CD14-positive monocyte (primary cell): ENCODE results near the gene EXOC6B. TPM values are rescaled to one million over a fixed set of nuclear protein-coding genes. Genes with fewer than 3 reads are reported as not detected.

ENCODE experiments used
- DNase-seq, 3 donors: peaks; one replicate each; pipeline ENCODE4 v3.0.0-alpha.2; 2011 to 2022
- H2AFZ ChIP-seq: 2 replicates; pipeline ENCODE4 v1.6.0; 2012; ENCODE audit warnings: mild to moderate bottlenecking, low read depth, low read length, inconsistent platforms; ENCODE audit not compliant: insufficient read depth, poor library complexity, severe bottlenecking
- H3K27ac ChIP-seq, 2 donors: 1 replicate in 1 of 2; 2 replicates in 1 of 2; pipeline ENCODE4 v1.5.1; 2012 to 2013; ENCODE audit warnings: low read length in 2 of 2, control low read depth in 1 of 2, inconsistent platforms in 1 of 2, low read depth in 1 of 2, mild to moderate bottlenecking in 1 of 2
- H3K27me3 ChIP-seq, 2 donors: one replicate each; pipeline versions ENCODE4 v1.6.0 to v1.6.1; 2011 to 2013; ENCODE audit warnings: low read length in 2 of 2; ENCODE audit not compliant: control insufficient read depth in 2 of 2, insufficient read depth in 2 of 2
- H3K36me3 ChIP-seq, 2 donors: replicated peaks in 1 of 2; 1 replicate in 1 of 2; 2 replicates in 1 of 2; pipeline versions ENCODE4 v1.5.1 to v1.6.1; 2012 to 2013; ENCODE audit warnings: low read length in 2 of 2, control low read depth in 1 of 2, inconsistent platforms in 1 of 2, mild to moderate bottlenecking in 1 of 2; ENCODE audit not compliant: insufficient read depth in 2 of 2, control insufficient read depth in 1 of 2
- H3K4me1 ChIP-seq, 2 donors: 1 replicate in 1 of 2; 2 replicates in 1 of 2; pipeline versions ENCODE4 v1.5.1 to v1.6.1; 2012 to 2013; ENCODE audit warnings: low read length in 2 of 2, control low read depth in 1 of 2, inconsistent platforms in 1 of 2, mild to moderate bottlenecking in 1 of 2, moderate library complexity in 1 of 2; ENCODE audit not compliant: insufficient read depth in 2 of 2, control insufficient read depth in 1 of 2
- H3K4me2 ChIP-seq: replicated peaks from 2 replicates; pipeline ENCODE3; 2012; ENCODE audit warnings: low read length, moderate library complexity, mild to moderate bottlenecking; ENCODE audit not compliant: poor library complexity, severe bottlenecking; ENCODE audit errors: extremely low read depth
- H3K4me3 ChIP-seq, 3 experiments: fragments of 200-600 bp in 1 of 3; sonication (generic) in 1 of 3; replicated peaks in 1 of 3; 1 replicate in 2 of 3; 2 replicates in 1 of 3; pipeline ENCODE4 v1.5.1; 2011 to 2013; ENCODE audit warnings: low read length in 3 of 3, mild to moderate bottlenecking in 3 of 3, control low read depth in 2 of 3, low read depth in 2 of 3, inconsistent platforms in 1 of 3, moderate library complexity in 1 of 3
- H3K79me2 ChIP-seq: 2 replicates; pipeline ENCODE4 v1.6.0; 2012; ENCODE audit warnings: mild to moderate bottlenecking, control low read depth, inconsistent platforms, low read length, moderate library complexity; ENCODE audit not compliant: insufficient read depth
- H3K9ac ChIP-seq: 2 replicates; pipeline ENCODE4 v1.6.0; 2017; ENCODE audit warnings: low read length, mild to moderate bottlenecking; ENCODE audit not compliant: insufficient read depth, poor library complexity, severe bottlenecking
- H3K9me3 ChIP-seq, 2 donors: replicated peaks in 1 of 2; 1 replicate in 1 of 2; 2 replicates in 1 of 2; pipeline versions ENCODE4 v1.5.1 to v1.6.1; 2012 to 2013; ENCODE audit warnings: low read length in 2 of 2, control low read depth in 1 of 2; ENCODE audit not compliant: control insufficient read depth in 1 of 2, insufficient read depth in 1 of 2
- H4K20me1 ChIP-seq: 2 replicates; pipeline ENCODE4 v1.6.0; 2012; ENCODE audit warnings: mild to moderate bottlenecking, low read length, control low read depth, moderate library complexity; ENCODE audit not compliant: insufficient read depth
- H3K27ac Mint-ChIP-seq, 7 donors: one replicate each; pipeline ENCODE4 v1.8.0; 2020; ENCODE audit warnings: mild to moderate bottlenecking in 7 of 7, mixed read lengths in 7 of 7, moderate library complexity in 6 of 7, inconsistent platforms in 2 of 7
- H3K27me3 Mint-ChIP-seq, 3 donors: one replicate each; pipeline ENCODE4 v1.8.0; 2021 to 2022; ENCODE audit warnings: low read depth in 3 of 3, mild to moderate bottlenecking in 3 of 3, mixed read lengths in 3 of 3, moderate library complexity in 3 of 3, inconsistent platforms in 1 of 3
- H3K36me3 Mint-ChIP-seq, 2 donors: one replicate each; pipeline ENCODE4 v1.8.0; 2020; ENCODE audit warnings: mixed read lengths in 2 of 2, inconsistent platforms in 1 of 2, mild to moderate bottlenecking in 1 of 2
- H3K4me1 Mint-ChIP-seq: one replicate; pipeline ENCODE4 v1.8.0; 2020; ENCODE audit warnings: mild to moderate bottlenecking, mixed read lengths
- H3K4me3 Mint-ChIP-seq, 2 donors: one replicate each; pipeline ENCODE4 v1.8.0; 2020; ENCODE audit warnings: mild to moderate bottlenecking in 2 of 2, mixed read lengths in 2 of 2, moderate library complexity in 1 of 2
- H3K9me3 Mint-ChIP-seq, 7 donors: one replicate each; pipeline ENCODE4 v1.8.0; 2020 to 2022; ENCODE audit warnings: mixed read lengths in 7 of 7, mild to moderate bottlenecking in 6 of 7, moderate library complexity in 6 of 7, inconsistent platforms in 2 of 7
- WGBS: methylation state at CpG from one replicate; pipeline ENCODE4 v1.1.5; 2013; ENCODE audit warnings: missing lambda C conversion rate; ENCODE audit not compliant: insufficient coverage; 5-methylcytosine and 5-hydroxymethylcytosine counted together
- intact Hi-C, 2 donors: fragments of 100-400 bp; cut with micrococcal nuclease; formaldehyde crosslinking; loops; one replicate each; pipeline versions ENCODE4 v1.15.0 to v1.15.1; 2023
- polyA plus RNA-seq, 3 donors: library from polyadenylated mRNA; depleted of rRNA in 1 of 3; unstranded in 2 of 3; stranded (reverse) in 1 of 3; fragments of 300-500 nt in 2 of 3; fragments of >200 nt in 1 of 3; fragmentation: Illumina TruSeq in 2 of 3; gene quantifications; 1 replicate in 2 of 3; 2 replicates in 1 of 3; pipeline ENCODE4 v1.2.3, GENCODE V29; 2012 to 2021
- TF ChIP-seq, protein P1 (sequence below): fragments of 200-600 bp; IDR thresholded peaks from one replicate; pipeline ENCODE4 v1.8.0; 2022; ENCODE audit warnings: antibody characterized with exemption, mild to moderate bottlenecking

EXOC6B gene
- polyA plus RNA-seq, 3 donors = 1.8 to 2.8 (median 2.1) TPM

DNA sequence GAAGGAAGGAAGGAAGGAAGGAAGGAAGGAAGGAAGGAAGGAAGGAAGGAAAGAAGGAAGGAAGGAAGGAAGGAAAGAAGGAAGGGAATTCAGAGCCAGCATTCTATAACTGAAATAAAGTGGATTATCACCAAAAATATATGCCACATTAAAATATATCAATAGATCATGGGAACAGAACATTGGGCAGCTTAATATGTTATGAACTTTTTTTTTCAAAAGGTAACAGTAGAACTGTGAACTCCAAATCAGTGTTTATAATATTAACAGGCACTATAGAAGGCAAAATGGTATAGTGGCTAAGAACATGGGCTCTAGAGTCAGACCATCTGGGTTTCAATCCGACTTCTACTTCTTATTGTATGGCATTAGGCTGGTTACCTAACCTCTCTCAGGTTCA, 313.5 kb downstream of the EXOC6B start:
- TF ChIP-seq, protein P1, sequence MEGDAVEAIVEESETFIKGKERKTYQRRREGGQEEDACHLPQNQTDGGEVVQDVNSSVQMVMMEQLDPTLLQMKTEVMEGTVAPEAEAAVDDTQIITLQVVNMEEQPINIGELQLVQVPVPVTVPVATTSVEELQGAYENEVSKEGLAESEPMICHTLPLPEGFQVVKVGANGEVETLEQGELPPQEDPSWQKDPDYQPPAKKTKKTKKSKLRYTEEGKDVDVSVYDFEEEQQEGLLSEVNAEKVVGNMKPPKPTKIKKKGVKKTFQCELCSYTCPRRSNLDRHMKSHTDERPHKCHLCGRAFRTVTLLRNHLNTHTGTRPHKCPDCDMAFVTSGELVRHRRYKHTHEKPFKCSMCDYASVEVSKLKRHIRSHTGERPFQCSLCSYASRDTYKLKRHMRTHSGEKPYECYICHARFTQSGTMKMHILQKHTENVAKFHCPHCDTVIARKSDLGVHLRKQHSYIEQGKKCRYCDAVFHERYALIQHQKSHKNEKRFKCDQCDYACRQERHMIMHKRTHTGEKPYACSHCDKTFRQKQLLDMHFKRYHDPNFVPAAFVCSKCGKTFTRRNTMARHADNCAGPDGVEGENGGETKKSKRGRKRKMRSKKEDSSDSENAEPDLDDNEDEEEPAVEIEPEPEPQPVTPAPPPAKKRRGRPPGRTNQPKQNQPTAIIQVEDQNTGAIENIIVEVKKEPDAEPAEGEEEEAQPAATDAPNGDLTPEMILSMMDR = no peak
- H3K27ac ChIP-seq = no peak overlapping the region
- no CpG with 5 or more reads among the region's 1 CpG for WGBS

DNA sequence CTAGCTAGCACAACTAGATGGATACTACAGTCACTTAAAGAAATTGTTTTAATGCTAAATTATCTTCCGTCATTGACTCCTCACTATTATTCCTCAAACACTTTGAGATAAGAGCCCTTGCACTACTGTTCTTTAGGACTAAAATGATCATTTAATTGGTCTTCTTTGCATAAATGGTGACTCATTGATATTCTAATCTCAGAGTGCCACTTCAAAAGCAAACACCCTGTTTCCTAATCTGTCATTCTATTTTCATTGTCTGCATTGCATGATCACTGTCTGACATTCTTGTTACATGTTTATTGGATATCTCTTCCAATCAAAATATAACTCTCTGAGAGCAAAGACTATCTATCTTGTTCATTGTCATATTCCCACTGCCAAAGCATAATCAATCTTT, 313.9 kb downstream of the EXOC6B start:
- H3K4me3 Mint-ChIP-seq = no peak overlapping the region
- no peak for DNase-seq
- Histone ChIP-seq H3K27ac (no peak overlapping the region), H3K36me3 (no peaks in the 10 kb centered on the region), H3K4me1 (no peaks in the 10 kb centered on the region), H3K27me3 (no peaks in the 10 kb centered on the region), H3K4me2 (no peak overlapping the region), H2AFZ (no peak overlapping the region), H4K20me1 (no peaks in the 10 kb centered on the region), H3K9me3 (no peaks in the 10 kb centered on the region), H3K79me2 (no peaks in the 10 kb centered on the region), H3K4me3 (no peak overlapping the region), H3K9ac (no peak overlapping the region)
- no peaks in the 10 kb centered on the region for H3K27me3 Mint-ChIP-seq
- WGBS = no CpG with 5 or more reads among the region's 1 CpG
- no peaks in the 10 kb centered on the region for H3K4me1 Mint-ChIP-seq
- no peak overlapping the region for H3K27ac Mint-ChIP-seq
- TF ChIP-seq, protein P1 = no peak
- H3K9me3 Mint-ChIP-seq = peaks cover 0 to 2% (median 0%) of the 10 kb centered on the region in 7 donors
- no peaks in the 10 kb centered on the region for H3K36me3 Mint-ChIP-seq
- intact Hi-C loops = no loop called here

More for the DNA sequence above, 313.5 kb downstream of the EXOC6B start:
- Mint-ChIP-seq H3K36me3 (no peaks in the 10 kb centered on the region), H3K27ac (no peak overlapping the region), H3K27me3 (no peaks in the 10 kb centered on the region), H3K4me1 (no peaks in the 10 kb centered on the region), H3K4me3 (no peak overlapping the region), H3K9me3 (peaks cover 0 to 2% (median 0%) of the 10 kb centered on the region in 7 donors)
- no peaks in the 10 kb centered on the region for H3K36me3 ChIP-seq
- H3K9me3 ChIP-seq = no peaks in the 10 kb centered on the region
- H4K20me1 ChIP-seq = no peaks in the 10 kb centered on the region
- no peak for DNase-seq
- no peak overlapping the region for H3K9ac ChIP-seq
- H3K79me2 ChIP-seq = no peaks in the 10 kb centered on the region
- no peak overlapping the region for H3K4me2 ChIP-seq
- no peaks in the 10 kb centered on the region for H3K27me3 ChIP-seq
- no peak overlapping the region for H3K4me3 ChIP-seq
- no peaks in the 10 kb centered on the region for H3K4me1 ChIP-seq
- H2AFZ ChIP-seq = no peak overlapping the region
- intact Hi-C loops = no loop called here
